ENCODE results near the gene CNOT11.
"Not testable (repeated sequence)": the region's sequence is repeated elsewhere in the genome, so short reads cannot be mapped to it uniquely, and the experiment has no call there.

CNOT11 gene

DNA sequence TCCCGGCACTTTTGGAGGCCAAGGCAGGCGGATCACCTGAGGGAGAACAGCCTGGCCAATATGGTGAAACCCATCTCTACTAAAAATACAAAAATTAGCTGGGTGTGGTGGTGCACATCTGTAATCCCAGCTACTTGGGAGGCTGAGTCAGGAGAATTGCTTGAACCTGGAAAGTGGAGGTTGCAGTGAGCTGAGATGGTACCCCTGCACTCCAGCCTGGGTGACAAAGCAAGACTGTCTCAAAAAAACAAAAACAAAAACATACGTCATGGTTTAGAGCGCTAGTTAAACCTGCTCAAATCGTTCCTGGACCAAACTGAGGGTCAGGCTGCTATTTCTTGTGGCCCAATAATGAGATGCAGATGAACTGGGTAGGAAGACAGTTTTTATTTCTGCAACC is 7.2 kb upstream of the CNOT11 start:
- not testable (repeated sequence) for DNase-seq (ENCODE audit: low read depth)

DNA sequence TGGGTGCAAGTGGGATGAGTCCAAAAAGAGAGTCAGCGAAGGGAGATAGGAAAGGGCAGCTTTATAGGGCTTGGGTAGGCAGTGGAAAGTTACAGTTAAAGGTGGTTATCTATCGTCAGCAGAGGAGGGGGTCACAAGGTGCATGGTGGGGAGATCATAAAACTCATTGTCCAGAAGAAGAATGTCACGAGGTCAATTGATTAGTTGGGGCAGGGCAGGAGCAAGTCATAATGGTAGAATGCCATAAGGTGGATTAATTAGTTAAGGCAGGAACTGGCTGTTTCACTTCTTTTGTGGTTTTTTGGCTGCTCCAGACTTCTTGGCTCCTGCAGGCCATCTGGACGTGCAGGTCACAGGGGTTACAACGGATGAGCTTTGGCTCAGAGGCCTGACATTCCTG is 3.9 kb upstream of the CNOT11 start:
- not testable (repeated sequence) for DNase-seq (ENCODE audit: low read depth)

DNA sequence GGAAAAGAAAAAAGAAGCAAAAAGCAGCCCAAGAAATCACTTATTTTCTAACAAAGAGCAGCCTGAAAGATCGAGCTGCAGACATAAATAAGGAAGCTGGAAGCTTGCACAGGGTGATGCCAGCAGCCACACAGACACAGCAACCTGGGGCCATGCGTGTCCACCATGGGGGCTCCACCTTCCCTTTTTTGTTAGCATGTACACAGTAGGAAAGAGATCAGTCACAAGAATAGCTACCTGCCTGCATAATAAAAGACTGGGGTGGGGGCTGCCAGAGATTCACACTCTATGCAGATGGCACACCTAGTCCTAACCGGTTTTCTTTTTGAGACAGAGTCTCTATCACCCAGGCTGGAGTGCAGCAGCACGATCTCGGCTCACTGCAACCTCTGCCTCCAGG is 2.9 kb upstream of the CNOT11 start:
- no peak for DNase-seq (ENCODE audit: low read depth)

DNA sequence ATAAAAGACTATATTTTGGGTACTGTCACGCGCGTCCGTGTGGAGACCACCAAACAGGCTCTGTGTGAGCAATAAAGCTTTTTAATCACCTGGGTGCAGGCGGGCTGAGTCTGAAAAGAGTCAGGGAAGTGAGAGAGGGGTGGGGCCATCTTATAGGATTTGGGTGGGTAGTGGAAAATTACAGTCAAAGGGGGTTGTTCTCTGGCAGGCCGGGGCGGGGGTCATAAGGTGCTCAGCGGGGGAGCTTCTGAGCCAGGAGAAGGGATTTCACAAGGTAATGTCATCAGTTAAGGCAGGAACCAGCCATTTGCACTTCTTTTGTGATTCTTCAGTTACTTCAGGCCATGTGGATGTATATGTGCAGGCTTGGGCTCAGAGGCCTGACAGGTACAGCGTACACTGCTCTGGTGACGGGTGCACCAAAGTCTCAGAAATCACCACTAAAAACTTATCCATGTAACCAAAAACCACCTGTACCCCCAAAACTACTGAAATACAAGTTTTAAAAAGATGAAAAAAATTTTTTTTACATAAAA is 1.4 kb upstream of the CNOT11 start:
- not testable (repeated sequence) for DNase-seq (ENCODE audit: low read depth)

DNA sequence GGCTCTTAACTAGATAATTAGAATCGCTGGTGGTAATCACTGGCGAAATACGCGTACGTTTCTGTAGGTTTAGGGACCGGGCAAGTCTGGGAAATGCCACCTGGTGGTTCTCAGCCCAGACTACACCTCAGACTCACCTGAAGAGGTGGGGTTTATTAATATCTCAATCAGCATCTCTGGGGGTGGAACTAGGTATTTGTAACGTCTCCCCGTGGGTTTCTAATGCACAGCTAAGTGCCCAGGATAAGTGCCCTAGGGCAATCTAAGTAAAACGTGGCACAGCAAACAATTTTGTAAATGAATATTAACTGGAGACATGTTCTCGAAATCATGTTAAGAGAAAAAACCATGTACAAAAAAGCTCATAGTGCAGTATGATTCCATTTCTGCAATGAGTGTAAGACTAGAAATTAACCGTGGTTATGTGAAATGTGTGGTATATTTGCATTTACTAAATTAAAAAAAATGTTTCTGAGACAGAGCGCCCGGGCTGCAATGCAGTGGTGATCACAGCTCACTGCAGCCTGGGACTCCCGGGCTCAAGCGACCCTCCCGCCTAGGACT is 760 bp upstream of the CNOT11 start:
- DNase-seq (ENCODE audit: low read depth): peak; percentile 37

DNA sequence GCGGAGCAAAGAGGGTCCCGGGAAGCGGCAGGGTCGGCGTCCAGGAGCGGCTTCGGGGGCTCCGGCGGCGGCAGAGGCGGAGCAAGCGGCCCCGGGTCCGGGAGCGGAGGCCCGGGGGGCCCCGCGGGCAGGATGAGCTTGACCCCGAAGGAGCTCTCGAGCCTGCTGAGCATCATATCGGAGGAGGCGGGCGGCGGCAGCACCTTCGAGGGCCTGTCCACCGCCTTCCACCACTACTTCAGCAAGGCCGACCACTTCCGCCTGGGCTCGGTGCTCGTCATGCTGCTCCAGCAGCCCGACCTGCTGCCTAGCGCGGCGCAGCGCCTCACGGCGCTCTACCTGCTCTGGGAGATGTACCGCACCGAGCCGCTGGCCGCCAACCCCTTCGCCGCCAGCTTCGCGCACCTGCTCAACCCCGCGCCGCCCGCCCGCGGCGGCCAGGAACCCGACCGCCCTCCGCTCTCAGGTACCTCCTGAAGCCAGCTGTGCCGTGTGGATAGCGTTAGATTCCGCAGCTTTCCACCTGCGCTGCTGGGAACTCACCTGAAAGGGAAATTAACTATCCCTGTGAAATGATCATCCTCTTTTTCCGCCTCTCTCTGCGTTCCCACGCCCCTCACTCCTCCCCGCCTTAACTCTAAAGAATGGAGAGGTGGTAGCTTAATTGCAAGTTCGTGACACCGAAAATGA is 472 bp downstream of the CNOT11 start:
- peak; percentile 59 for DNase-seq (ENCODE audit: low read depth)

DNA sequence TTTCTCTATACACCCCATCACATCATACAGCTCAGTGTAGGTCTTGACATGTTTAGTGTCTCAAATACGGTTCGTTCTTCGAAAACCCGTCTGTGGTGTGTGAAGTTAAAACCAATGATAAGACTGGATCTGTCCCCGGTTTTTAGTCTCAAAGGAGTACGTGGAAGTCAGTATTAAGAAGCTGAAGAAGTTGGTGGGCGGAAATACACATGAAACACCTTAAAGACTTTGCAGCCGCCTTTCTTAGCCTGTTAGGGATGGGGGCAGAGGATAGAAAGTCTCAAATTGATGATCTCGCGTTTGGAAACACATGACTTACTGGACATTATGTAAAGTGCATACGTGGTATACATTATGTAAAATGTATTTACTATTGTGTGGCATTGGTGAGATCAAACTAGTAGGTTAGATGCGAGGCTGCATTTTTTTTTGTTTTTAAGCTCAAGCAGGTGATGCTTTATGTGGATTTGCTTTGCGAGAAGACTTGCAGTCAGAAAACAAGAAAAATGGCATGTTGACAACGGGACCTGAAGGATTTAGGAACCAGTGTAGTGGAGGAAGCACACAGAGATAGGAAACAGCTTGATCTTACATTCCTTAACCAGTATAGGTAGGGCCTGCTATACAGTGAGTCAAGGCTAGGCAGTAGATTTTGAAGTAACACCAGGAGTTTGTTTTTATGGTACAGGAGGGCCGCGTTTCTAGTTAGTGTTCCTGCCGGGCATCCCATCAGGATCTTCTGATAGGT is 1.2 kb downstream of the CNOT11 start:
- no peak for DNase-seq (ENCODE audit: low read depth)

DNA sequence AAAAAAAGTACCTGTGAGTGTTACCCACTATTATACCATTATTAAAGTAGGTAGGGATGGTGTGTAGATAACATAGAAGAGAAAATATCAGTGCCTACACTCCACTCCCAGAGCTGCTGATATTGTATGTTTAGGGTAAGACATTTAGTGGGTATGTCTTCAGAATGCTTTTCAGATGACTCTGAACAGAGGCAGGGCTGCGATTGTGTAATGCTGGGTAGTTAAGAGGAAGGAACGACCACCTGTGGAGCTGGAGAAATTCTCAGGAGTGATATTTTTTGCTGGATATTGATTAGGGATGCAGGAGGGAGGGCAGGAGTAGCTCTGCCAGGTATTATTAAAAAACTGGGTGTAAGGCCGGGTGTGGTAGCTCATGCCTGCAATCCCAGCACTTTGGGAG is 2.8 kb downstream of the CNOT11 start:
- DNase-seq (ENCODE audit: low read depth): no peak

DNA sequence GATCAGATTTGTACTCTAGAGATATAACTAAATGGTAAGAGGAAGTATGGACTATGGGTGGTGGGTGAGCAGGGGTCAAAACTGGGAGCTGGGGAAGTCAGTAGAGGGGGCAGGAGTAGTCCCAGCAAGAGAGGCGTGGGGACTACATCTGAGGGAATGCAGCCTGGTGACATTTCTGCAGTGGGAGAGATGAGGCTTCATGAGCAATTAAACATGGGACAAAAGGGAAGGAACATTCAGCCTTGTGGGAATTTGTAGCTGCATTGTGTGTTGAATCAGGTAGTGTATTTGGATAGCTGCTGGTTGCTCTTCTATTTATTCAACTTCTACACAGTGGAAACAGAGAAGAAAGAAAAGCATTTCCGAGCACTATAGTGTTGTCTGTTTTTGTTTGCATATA is 3.6 kb downstream of the CNOT11 start:
- no peak for DNase-seq (ENCODE audit: low read depth)

DNA sequence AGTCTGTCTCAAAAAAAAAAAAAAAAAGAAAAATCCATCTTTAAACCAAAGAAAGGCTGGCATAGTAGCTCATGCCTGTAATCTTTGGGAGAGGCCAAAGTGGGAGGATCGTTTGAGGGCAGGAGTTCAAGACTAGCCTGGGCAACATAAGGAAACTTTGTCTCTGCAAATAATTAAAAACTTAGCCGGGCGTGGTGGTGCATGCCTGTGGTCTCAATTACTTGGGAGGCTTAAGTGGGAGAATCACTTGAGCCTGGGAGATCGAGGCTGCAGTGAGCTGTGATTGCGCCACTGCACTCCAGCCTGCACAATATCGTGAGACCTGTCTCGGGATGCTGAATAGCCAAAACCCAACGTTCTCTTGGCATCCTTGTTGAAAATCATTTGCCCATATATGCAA is 6.1 kb downstream of the CNOT11 start:
- DNase-seq (ENCODE audit: low read depth): no peak

DNA sequence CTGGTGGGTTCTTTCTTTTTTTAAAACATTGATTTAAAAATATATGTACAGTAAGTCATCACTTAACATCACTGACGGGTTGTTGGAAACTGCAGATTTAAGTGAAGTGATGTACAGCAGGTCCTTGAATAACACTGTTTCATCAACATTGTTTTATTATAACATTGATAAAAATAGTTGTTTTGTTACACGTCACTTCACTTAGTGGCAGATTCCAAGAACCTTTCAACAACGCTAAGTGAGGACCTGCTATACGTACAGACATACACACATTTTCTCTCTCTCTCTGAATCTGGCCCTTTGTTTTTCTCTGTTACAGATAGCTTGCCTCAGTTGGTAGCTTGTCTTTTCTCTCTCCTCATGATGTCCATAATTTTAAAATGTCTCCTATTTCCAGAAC is 9.5 kb downstream of the CNOT11 start:
- DNase-seq (ENCODE audit: low read depth): no peak

DNA sequence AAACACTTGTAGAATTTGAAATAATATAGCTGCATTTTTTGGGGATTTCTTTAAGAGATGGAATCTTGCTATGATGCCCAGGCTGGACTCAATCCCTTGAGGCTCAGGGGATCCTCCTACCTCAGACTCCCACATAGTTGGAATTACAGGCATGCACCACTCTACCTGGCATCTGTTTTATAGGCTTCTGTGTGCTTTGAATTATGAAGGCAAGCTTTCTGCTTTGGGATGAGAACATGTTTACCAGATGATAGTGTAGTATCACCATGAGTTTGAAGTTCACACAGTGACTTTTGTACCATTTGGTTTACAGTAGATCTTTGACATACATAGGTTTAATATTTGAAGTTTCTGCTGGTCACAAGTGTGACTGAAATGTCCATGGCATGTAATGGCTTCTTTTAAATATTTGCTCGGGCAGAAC is 10.7 kb downstream of the CNOT11 start:
- no peak for DNase-seq (ENCODE audit: low read depth)

DNA sequence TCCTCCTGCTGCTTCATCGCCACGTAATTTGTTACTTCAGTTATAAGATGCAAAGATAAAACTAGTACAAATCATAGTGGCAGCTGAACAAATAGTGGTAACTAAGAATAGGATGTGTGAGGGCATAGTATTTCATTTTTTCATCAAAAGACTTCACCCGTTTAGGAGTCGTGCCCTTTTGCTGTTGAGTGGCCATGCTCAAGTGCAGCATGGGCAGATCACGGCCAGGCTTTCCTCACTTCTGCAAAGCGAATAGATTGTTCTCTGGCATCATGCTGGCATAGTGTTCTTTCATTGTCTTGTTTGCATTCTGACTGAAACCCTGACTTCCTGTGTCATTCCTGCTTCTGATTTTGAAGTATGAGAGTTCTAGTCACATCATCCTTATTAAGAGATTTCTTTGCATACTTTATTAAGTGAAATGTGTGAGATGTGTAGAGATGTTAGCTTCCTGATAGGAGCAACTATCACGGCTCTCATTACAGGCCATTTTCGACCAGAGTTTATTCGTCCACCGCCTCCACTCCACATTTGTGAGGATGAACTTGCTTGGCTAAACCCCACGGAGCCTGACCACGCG is 11.8 kb downstream of the CNOT11 start:
- DNase-seq (ENCODE audit: low read depth): no peak

DNA sequence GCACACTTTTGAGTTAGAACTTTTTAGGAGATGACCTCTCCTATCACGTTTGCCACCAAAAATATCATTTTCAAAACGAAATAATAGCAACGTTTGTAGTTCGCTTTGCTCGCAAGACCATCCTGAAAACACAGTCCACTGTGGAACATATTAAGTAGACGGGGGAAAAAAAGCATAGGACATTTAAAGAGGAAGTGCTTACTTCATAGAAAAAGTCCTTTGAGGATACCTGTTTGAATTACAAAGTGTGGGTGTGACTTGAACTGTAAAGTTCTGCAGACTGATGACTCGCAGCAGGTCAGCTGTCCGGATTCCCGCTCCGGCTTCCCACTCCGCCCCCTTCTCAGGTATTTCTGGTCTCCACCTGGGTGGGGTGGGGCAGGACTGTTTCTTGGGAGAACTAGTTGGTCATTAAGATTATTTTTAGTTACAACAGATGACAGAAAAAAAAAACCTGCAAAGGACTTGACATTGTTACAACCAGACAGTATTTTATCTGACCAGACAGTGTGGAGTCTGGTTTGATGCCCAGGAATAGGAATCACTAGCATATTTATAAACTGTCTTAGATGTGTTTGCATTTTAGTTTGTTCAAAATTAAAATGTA is 13.3 kb downstream of the CNOT11 start:
- no peak for DNase-seq (ENCODE audit: low read depth)

DNA sequence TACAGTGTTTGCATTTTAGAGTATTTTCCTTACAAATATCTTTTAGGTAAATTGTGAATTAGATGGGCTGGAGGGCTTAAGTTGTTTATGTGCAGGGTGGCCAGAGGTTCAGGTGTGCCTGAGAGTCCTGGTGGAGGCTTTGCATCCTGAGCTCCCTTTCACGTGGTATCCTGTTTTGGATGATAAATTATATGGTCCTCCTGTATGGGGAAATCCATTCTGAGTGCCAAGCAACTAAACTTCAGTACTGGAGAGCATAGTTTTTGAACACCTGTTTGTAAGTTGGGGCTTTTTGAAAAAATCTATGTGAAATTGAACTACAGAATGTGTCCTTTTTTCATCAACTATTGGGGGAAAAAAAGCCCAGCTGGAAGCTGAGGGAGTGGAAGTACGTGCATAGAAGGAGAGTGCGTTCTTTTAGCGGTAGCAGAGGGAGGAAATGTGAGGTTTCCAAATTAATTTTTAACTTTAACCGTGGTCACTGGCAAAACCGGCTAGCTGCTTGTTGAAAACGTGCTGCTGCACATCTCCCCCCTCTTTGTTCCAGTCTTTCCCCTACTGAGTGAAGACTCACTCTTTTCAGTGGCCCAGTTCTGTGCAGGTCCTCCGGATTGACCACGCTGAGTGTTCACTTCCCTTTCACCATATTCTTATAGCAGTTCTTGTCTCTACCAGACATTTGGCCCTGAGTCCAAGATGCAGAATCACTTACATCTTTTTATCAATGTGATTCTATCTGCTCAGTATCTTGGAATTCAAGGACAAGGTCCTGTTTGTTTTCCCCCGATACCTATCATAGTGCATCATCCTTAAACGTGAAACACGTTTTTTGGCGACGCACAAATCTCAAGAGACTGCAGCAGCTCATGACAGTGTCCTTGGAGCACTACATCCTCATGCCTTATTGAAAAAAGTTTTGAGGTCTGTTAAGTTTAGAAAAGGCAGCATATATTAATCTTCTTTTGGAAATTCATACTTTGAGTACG is 15.3 kb downstream of the CNOT11 start:
- no peak for DNase-seq (ENCODE audit: low read depth)

DNA sequence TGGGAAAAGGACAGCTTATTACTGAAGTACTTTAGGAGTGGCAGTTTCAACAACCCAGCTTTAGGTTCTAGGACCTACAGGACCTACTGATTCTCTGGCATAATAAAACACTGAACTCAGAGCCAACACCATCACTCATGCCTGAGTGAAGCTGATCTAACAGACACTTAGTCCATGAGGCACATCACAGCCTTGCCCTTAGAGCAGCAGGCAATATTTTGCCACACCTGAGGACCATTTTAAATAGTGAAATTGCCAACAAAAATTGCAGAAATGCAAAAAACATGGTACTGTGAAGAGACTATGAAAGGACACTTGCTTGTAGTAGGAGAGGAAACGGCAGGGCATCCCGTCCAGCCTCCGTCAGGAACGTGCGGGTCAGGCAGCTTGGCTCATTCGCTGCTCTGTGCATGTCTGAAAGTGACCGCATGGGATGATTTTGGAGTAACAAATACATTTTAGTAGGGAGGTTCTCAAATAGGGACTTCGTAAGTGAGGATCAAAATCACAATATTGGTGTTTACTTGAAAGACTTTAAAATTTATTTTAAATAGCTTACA is 18.1 kb downstream of the CNOT11 start:
- no peak for DNase-seq (ENCODE audit: low read depth)

DNA sequence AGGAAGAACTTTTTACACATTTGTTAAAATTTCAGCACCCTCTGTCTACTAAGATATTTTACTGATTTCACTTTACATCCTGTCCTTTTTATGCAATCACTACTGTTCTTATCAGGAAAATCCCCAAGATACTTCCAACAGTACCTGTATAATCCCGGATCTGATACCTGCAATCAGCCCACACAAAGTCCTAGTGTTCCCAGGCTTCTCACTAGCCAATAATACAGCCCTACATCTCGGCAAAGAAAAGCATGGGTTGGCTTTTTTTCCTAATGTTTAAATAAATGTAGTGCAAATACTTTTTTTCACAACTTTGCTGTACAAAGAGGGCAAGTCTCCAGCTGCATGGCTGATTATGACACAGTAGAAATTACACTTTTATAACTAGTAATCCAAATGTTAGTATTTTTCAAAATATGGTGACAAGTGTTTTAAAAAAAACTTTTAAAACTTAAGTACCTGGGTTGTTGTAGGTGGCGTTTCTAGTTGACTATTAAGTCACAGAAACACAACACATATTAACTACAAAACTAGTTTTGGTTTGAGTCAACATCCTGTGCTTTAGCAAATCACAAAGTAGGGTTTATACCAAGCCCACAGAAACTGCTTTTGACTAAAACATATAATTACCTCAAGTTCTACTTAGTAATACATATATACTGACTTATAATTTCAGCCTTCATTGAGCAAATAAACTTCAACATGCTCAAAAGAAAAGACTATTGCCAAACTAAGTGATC is 19.5 kb downstream of the CNOT11 start:
- no peak for DNase-seq (ENCODE audit: low read depth)

DNA sequence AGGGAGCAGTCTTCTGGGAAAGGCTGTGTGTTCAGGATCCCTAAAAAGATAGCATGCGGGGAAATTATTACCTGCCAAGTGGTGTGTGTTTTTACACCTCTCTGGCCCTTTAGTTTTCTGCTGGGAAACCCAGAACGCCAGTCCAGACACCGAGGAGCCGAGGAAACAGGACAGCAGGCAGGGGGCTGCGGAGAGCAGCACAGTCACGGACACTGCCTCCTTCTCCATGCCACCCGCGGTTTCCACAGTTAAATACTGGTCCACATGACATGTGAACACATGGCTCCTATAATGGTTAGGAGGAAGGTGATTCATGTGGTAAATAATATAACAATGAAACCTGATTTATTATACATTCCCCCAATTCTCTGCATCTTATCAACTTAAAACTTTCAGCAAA is 20.4 kb downstream of the CNOT11 start:
- DNase-seq (ENCODE audit: low read depth): no peak

DNA sequence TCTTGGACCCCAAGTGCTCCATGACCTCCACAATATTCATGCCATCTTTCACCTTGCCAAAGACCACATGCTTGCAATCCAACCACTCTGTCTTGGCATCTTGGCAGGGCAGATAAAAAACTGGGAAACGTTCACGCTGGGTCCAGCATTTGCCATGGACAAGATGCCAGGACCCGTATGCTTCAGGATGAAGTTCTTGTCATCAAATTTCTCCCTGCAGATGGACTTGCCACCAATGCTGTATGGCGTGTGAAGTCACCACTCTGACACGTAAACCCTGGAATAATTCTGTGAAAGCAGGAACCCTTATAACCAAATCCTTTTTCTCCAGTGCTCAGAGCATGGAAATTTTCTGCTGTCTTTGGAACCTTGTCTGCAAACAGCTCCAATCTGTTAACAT is 21.5 kb downstream of the CNOT11 start:
- no peak for DNase-seq (ENCODE audit: low read depth)

DNA sequence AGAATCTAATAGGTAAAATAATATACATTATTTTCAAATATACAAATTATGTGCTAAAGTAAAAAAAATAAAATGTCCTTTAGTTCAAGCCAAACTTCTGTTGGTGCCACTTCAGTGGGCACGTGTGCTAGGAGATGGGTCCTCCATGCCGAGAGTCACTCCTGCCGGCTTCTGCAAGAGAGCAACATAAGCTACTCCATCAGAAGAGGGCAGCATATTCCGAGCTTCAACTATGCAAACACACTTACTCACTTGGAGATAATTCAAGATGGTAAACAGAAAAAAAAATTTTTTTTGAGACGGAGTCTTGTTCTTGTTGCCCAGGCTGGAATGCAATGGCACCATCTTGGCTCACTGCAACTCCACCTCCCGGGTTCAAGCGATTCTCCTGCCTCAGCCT is 24.4 kb downstream of the CNOT11 start:
- DNase-seq (ENCODE audit: low read depth): no peak
